GM13977 (cell line): Measurements from ENCODE around the gene BICRAL.

Experiments
- DNase-seq: peaks from one replicate; pipeline ENCODE4 v3.0.0; 2012; ENCODE audit warnings: low spot score
- CTCF ChIP-seq: IDR thresholded peaks from 2 replicates; pipeline ENCODE4 v1.5.1; 2012; ENCODE audit warnings: mild to moderate bottlenecking, control low read depth; ENCODE audit not compliant: insufficient read depth; ENCODE audit errors: extremely low read depth, missing control alignments
- in situ Hi-C: fragments of 300-500 bp; cut with MboI; formaldehyde crosslinking; loops from one replicate; pipeline ENCODE4 v1.12.0; 2022; ENCODE audit warnings: low sequenced_read_pairs, low pct_unique_long_range_greater_than_20kb, mixed read lengths, inconsistent platforms; ENCODE audit not compliant: unreplicated experiment

The BICRAL gene

DNA sequence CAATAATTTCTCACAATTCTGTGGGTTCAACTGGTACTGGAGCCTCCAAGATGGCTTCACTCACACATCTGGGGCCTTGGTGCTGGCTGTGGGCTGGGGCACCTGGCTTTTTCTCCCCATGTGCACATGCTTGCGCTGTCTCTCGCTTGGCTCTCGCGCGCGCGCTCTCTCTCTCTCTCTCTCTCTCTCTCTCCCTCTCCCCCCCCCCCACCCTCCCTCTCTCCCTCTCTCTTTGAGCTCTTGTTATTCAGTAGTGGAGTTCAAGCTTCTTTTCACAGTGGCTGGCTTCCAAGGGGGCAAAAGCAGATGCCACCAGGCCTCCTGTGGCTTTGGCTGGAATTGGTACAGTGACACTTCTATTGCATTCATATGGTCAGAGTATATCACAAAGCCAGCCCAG, 25.1 kb upstream of the BICRAL start:
- in situ Hi-C loops: no loop called here
- TF ChIP-seq CTCF: no peak

GRCh38 chr6:42758756-42759430, 23.0 kb upstream of the BICRAL start:
- no peak for DNase-seq
- in situ Hi-C loops: no loop called here
- no peak for TF ChIP-seq CTCF

More for the DNA sequence above, 25.1 kb upstream of the BICRAL start:
- DNase-seq: no peak

DNA sequence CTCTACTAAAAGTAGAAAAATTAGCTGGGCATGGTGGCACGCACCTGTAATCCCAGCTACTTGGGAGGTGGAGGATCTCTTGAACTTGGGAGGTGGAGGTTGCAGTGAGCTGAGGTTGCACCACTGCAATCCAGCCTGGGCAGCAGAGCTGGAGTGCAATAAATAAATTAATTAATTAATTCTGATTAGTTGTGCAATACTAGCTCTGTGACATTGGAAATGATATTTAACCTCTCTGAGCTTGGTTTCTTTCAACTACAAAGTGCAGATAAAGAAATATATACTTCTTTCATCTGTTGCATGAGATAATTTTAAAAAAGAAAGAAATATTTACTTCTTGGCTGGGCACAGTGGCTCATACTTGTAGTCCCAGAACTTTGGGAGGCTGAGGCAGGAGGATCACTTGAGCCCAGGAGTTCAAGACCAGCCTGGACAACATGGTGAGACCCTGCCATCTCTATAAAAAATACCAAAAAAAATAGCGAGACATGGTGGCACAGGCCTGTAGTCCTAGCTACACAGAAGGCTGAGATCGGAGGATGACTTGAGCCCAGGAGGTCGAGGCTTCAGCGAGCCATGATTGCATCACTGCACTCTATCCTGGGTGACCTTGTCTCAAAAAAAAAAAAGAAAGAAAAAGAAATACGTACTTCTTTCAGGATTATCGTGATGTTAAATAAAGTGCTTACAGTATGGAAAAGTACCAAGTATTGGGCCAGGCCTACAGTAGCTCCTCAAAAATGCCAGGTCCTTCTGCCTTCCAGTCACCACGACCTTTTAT, 20.4 kb upstream of the BICRAL start:
- in situ Hi-C loops: no loop called here
- TF ChIP-seq CTCF: no peak
- no peak for DNase-seq

DNA sequence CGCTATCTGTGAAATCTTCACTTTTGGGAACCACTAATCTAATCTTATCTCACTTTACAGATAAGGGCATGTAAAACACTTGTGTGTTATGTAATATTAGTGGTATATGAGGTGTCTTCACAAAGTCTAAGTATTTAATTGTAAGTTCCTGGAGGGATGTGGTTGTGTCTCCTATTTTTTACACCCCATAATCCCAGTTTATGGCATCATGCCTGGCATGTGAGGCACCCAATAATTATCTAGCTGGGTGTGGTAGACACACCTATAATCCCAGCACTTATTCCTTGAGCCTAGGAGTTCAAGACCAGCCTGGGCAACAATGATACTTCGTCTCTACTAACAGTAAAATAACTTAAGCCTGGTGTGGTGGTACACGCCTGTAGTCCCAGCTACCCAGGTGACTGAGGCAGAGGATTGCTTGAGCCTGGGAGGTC, 19.4 kb upstream of the BICRAL start:
- in situ Hi-C loops: no loop called here
- TF ChIP-seq CTCF: no peak
- DNase-seq: no peak

- in situ Hi-C loops: no loop called here
- no peak for DNase-seq
- no peak for TF ChIP-seq CTCF
Observed at GRCh38 chr6:42762950-42763349, 18.9 kb upstream of the BICRAL start.

DNA sequence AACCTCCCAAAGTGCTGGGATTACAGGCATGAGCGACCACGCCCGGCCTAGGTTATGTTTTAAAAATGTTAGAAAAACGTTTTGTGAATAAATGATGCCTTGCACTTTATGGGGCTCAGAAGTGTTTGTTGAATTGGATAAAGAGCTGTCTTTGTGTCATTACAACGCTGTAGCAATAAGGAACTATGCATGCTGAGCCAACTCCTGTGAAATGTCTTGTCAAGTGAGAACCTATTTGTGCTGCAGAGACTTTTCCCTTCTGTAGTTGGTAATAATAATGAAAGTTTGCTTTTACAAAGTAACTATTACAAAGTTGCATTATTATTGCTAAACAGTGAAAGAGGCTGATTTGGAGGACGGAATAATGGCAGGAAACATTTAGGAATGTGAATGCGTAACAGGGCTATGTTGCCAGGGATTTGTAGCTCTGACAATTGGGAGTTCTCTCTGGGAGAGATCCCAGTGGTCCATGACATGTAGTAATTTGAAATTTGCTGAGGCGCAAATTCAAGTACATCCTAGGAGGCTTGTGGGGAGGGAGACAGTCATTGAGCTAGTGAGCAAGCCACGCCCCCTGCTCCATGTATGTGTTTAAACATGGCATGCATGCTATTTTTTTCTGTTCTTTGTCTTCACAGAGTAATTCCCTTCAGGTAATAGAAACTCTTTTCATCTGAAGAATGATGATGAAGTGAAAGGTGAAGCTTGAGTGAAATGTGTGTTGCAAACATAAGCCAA, 16.8 kb upstream of the BICRAL start:
- in situ Hi-C loops: no loop called here
- no peak for DNase-seq
- TF ChIP-seq CTCF: no peak
